Occipital lobe (tissue), 2 donors: Measurements from ENCODE around the gene PLCG2. TPM values are rescaled to one million over a fixed set of nuclear protein-coding genes. Genes with fewer than 3 reads are reported as not detected.
"Not testable (repeated sequence)": the region's sequence is repeated elsewhere in the genome, so short reads cannot be mapped to it uniquely, and the experiment has no call there.

Experiments
- DNase-seq: peaks from one replicate; lab custom pipeline; 2025; lab: John Stamatoyannopoulos, UW
- total RNA-seq: library from RNA; depleted of rRNA; stranded (reverse); fragments of >200 nt; gene quantifications from one replicate; pipeline ENCODE4 v1.2.3, GENCODE V29; 2014

Gene PLCG2
- total RNA-seq, 1 donor from 2014 or later: 1.6 TPM

DNA sequence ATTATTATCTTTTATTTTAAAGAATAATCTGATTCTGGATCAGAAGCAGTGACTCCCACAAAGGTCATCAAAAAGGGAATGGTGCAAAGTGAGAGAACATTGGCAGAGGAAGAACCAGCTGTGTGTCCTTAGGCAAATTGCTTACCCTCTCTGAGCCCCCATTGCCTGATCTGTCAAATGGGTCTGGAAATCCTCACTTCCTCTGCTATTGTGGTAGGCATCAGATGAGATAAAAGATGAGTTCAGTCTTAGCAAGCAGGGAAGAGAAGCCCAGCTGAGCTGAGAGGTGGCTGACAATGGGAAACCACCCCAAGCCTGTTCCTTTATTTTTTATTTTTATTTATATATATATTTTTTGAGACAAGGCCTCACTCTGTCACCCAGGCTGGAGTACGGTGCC lies 24.2 kb upstream of the PLCG2 start:
- no peak for DNase-seq

DNA sequence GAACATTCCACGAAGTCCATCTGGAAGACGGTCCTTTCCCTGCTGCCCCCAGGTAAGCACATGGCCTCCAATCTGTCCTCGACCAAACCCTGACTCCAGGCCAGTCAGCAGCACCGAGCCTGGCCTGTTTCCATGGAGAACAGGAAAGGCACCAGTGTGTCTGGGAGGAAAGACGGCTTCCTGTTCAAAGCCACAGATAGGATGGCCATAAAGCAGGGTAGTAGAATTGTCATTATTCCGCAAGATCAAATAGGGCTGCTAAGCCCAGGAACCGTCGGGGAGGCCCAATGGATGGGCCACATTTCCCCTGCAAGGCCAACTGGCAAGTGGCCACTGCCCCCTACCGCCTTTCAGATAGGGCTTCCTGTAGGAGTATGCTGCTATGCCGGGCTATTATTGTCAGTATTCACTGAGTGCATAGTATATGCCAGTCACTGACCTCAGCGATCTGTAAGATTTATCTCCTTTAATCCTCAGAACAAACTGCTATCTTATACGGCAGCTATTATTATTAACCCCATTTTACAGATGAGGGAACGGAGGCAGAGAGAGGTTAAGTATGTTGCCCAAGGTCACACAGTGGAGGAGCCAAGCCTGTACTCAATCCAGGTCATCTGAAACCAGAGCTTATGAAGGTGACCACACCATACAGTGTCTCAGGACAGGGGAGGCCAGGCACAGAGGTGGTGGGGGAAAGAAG lies 23.0 kb upstream of the PLCG2 start:
- DNase-seq: no peak

DNA sequence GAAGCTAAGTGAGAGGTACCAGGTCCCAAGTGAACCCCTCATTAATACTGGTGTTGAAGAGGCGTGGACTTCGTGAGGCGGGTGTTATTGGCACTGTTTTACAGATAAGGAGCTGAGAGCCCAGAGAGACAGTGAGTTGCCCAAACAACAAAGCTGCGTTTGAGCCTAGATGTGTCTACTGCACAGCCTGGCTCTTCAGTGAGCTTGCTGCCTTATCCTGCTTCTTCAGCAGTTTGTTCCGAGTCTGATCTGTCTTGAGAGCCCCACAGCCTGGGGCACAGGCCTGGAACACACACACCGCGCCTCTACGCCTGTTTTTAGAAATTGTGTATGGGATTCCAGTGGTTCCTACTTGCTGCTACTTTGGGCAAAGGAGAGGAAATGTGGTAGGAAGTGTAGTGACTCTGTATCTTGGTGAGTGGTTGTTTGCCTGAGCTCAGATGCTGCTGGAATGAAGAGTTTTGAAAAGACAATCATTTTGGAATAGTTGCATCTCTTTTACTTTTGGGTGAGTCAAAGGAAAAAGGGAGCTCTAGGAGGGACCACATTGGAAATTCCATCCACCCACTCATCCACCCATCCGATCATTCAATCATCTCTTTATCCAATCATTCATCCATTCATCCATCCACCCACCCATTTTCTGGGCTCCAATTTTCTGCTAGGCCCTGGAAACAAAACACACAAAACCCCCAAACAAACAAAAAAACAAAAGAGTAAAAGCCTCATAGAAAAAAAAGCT lies 22.3 kb upstream of the PLCG2 start:
- no peak for DNase-seq

DNA sequence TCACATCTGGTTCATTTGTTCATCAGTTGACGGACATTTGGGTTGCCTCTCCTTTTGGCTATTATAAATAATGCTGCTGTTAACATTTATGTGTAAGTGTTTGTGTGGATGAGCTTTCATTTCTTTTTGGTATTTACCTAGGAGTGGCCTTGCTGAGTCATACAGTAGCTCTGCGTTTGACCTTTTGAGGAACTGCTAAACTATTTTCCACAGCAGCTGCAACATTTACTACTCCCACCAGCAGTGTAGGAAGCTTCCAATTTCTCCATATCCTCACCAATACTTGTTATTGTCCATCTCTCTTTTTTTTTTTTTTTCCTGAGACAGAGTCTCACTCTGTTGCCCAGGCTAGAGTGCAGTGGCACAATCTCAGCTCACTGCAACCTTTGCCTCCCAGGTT lies 20.7 kb upstream of the PLCG2 start:
- no peak for DNase-seq

DNA sequence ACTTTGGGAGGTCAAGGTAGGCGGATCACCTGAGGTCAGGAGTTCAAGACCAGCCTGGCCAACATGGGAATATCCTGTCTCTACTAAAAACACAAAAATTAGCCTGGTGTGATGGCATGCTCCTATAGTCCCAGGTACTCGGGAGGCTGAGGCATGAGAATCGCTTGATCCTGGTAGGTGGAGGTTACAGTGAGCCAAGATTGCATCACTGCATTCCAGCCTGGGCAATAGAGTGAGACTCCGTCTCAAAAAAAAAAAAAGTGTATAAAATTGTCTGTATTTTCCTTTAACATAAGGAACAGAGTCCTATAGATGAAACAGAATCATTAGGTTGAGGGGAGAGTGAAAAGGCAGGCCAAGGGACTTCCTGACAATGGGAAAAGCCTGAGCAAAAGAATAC lies 16.8 kb upstream of the PLCG2 start:
- not testable (repeated sequence) for DNase-seq

DNA sequence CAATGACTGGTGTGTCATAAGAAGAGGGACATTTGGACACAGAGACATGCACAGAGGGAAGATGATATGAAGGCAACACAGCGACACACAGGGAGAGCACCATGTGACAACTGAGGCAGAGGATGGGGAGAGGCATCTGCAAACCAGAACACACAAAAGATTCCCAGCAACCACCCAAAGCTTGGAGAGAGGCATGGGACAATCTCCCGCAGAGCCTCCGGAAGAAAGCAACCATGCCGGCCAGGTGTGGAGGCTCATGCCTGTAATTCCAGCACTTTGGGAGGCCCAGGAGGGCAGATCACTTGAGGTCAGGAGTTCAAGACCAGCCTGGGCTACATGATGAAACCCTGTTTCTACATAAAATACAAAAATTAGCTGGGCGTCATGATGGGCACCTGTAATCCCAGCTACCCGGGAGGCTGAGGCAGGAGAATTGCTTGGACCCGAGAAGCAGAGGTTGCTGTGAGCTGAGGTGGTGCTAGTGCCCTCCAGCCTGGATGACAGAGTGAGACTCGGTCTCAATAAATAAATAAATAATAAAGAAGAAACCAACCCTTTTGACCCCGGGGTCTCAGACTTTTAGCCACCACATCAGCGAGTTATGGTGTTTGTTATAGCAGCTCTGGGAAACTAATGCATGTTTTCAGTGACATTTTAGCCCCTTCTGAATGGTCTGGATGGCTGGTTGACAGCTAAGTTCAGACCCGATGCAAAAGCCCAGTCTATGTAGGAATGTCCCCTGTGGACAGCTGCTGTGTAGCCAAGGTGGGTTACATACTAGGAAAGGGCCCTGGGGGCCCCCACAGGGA lies 13.8 kb upstream of the PLCG2 start:
- DNase-seq: no peak

DNA sequence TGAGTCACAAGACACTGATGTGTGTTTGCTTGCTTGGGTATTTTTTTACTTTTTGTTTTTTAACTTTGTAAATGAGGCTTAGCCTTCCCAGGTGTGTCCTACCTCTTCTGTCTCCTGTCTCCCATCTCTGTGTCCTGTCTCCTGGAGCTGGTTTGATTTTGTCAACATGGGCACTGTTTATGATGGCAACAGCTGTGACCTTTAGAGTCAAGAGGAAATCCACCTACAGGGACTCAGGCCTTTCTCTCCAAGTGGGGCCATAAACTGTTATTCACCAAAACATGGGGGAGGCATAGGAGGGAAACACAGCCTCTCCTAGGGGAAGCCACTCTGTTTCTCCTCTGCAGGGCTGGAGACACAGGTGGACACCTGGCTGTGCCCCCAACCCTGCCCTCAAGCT lies 13.1 kb upstream of the PLCG2 start:
- DNase-seq: no peak

DNA sequence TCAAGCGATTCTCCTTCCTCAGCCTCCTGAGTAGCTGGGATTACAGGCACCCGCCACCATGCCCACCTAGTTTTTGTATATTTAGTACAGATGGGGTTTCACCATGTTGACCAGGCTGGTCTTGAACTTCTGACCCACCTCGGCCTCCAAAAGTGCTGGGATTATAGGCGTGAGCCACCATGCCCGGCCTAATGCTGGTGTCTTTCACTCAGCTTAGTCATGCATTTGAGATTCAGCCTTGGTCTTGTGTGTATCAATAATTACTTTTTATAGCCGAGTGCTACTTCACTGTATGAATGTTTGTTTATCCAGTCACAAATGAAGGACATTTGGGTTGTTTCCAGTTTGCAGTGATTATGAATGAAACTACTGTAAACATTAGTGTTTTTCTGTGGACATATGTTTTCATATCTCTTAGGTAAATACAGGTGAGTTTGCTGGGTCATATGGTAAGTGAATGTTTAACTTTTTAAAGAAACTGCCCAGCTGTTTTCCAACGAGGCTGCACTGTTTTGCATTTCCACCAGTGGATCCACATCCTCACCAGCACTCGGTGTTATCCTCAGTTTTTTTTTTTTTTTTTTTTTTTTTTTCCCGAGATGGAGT lies 11.0 kb upstream of the PLCG2 start:
- DNase-seq: no peak

DNA sequence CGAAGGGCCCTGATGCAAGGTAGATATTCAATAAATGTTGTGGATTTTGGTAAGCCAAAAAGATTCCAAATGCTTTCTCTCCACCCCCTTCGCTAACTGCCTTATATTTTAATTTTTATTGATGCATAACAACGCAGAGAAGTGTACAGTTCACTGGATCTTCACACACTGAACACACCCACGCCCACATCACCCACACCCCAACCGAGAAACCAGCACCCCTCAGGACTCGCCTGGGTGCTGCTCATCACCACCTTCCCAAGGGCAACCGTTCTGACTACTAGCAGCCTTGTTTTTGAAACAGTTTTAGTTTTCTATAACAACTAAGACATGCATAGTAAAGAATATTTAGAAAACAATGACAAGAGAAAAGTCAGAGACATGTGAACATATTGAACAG lies 9.1 kb upstream of the PLCG2 start:
- DNase-seq: no peak

DNA sequence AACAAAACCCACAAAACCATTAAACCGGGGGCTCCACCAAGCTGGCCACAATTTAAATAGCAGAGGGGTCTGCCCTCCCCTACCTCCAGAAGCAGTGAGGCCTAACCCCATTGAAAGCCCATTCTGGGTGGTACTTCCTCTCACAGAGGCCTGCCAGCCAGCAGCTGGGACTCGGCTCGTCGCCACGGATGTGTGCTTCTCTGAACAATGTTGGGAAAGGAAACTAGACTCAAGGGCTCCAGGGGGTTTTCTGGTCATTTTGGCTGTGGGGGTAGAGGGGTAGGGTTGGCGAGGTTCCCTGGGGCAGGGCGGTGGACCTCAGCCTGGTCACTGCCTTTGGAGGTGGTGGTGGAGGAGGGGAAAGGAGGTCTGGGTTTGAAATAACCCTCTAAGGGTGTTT lies 4.7 kb upstream of the PLCG2 start:
- DNase-seq: no peak

DNA sequence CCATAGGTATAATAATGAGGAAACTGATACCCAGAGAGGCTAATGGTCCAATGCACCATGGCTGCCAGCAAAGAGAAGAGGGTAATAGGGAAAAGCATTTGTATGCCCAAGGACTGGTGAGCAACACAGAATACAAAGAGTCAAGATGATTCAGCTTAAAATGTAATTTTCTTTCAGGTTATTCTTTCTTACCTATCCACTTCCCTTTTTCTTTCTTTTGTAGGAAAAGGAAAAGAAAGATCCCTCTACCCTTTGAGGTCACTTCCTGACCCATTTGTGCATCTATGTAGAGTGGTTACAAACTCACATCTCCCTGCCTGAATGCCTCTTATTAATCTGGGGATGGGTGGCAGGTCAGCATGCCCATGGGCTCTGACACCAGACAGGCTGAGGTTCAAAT lies 3.5 kb upstream of the PLCG2 start:
- DNase-seq: no peak

DNA sequence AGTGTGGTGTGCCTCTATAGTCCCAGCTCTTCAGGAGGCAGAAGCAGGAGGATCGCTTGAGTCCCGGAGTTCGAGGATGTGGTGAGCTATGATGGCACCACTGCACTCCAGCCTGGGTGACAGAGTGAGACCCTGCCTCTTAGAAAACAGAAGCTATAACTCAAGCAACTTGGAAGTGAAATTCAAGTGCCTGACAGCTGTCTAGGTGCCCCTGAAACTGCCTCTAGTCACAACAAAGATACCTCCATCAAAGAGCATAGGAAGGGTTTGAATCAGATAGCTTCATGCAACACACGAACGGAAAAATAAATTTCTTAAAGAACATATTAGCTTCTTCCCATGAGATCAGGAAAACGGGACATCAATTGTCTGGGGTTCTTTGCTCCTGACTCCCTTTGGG lies 860 bp upstream of the PLCG2 start:
- no peak for DNase-seq

DNA sequence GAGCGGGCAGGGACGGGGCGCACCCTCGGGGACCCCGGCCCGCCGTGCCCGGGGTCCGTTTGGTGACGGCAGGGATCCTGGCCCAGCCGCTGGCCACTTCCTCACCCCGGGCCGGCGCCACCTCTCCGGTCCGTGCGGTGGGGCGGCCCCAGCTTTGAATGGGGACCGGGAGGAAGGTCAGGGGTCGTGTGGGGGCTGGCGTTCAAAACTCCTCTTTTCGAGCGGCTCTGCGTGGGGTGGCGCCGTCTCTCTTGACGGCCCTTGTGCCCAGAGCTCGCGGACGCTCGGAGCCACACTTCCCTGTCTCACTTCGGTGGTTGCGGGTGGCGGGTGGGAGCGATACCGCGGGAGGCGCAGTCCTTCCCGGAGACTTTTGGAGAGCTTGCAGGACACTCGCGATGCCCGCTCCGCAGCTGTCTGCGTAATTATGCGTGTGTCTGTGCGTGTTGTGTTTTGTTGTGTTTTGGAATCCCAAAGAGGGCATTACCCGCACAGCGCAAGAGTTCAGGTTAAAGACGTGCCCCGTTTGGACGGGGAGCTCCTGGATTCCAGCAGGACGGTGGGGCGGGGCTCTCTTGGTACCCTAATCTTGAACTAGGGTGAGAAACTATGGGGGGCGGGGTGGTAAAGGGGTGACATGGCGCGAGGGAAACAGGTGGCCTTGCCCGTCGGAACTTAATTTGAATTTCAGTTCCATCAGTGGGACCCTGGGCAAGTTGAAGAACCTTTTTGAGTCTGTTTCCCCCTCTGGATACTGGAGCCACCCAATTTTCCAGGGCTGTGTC lies 637 bp downstream of the PLCG2 start:
- DNase-seq: no peak

DNA sequence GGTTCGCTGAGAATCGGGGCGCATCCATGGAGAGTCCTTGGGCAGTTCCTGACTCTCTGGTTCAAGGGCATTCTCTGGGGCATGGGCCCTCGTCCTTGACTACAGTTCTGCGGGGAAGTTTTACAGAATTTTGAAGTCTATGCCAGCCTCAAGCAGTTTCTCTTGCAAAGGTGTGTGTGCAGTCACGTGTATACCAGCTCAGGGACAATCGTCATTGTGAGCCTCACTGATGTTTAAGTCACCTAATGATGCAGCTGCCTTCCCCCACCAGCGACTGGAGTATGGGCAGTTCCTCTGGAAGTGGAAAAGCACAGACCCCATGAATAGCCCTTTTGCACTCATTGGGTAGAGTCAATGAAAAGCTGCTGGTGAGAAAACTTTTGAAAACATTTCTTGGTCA lies 1.3 kb downstream of the PLCG2 start:
- no peak for DNase-seq

DNA sequence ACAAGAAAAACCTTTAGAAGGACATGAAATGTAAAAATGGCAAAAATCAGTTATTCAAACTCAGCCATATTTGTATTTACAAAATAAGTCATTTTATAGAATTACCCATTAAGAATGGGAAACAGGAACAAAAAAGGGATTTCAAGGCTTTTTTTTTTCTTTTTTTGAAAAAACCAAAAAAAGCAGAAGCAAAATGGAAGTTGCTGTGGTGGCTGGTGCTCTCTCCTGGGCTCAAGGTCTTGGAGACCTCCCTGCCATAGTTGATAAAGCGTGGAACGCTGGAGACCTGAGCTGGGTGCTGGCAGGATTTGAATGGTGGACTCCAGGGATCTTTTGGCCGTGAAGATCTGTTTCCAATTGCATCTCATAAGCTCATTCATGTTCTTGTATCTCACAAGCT lies 3.1 kb downstream of the PLCG2 start:
- no peak for DNase-seq

DNA sequence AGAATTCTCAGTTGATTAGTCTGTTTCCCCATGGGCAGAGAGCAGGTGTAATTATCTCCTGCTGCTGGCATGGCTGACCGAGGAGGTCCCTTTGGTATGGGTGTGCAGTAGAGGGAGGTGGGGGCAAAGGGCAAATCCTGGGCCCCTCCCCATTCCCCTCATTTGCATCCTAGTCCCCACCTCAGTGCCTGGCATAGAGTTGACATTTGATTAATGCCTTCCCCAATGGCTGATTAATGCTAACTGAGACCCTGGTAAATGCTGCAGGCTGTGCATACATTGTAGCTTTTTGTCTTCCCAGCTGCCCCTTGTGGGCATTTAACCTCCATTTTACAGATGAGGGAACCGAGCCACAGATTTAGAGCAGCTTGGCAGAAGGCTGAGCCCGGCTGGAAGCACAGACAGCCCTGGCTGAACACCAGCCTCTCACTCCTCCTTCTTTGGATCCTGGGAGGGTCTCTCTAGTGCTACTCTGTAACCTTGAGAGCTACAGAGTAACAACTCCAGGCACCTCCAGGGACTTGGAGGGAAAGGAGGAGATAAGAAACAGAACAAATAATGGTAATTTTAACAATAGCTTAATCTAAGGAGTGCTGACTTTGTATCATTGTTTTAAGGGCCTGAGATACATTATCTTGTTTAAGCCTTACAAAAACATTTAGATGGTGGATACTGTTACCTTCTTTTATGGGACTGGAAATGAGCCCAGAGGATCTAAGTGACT lies 5.1 kb downstream of the PLCG2 start:
- DNase-seq: no peak

DNA sequence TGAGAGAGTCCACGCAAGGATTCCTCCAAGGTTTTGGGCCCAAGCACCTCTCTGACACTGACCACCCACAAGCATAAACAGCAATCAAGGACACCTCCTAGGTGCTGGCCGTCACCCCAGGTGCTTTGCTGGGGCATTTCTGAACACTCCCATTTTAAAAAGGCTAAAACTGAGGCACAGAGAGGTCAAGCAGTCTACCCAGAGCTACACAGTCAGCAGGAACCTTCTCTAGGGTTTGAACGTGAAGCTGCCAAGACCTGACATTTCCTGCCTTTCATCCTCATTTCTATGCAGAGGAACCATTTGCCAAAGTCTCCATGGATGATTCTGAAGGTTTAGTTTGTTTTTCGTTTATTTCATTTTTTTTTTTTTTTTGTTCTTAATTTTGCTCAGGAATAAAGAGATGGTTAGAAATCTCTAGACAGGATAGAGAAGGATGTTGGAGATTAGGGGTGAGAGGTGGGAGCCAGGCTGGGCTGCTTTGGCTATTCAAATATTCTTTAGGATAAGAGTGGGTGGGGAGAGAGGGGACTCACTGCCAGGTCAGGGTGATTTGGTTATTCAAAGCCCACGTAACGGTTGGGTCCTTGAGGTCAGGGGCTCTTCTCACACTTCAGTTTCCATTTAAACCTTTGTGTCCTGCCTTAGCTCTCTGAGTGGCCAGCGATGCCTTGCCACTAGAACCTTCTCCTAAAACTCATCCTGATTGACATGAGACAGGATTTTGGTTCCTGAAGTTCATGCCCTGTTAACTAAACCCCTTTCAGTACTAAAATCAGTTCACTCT lies 6.2 kb downstream of the PLCG2 start:
- DNase-seq: no peak

DNA sequence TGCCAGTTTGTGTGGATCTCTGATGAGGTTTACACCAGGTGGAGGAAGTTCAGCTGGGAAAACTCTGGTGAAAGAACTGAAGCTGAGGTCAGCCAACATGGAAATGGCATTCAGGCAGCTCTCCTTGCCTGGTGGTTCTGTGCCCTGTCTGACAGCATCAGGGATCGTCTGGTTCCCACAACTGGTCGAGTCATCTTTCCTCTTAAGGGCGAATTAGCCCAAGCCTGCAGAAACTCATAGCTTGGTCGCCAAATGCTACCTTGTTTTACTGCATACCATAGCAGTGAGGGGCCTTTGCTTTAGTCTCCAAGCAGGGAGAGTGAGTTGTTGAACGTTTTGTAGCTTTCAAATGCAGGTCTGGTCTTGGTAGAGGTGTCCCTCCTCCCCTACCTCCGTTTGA lies 7.2 kb downstream of the PLCG2 start:
- DNase-seq: no peak

DNA sequence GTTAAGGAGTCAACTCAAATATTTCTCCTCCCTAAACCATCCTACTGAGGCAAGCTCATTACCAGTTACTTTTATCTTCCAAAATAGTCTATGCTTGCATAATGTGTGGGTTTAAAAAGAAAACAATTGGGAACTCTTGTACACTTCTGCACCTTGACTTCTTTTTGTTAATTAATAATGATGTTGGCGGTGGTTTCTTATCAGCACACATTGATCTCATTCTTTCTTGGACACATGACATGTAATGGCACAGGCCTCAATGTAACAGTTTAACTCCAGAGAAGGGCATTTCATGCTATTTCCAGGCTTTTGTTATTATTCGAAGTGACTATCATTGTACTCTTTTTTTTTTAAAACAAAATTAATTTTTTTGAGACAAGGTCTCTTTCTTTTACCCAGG lies 7.8 kb downstream of the PLCG2 start:
- DNase-seq: no peak

DNA sequence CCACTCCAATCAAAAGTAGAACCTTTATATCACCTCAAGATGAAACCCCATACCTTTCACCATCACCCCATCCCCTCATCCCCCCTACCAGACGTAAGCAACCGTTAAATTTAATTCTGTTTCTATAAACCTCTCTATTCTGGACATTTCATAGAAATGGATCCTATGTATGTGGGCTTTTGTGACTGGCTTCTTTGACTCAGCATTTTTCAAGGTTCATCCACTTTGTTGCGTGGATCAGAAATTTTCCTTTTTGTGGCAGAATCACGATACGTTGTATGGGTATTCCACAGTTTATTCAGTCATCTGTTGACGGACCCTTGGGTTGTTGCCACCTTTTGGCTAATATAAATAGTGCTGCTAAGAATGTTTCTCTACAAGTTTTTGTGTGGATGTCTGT lies 8.6 kb downstream of the PLCG2 start:
- no peak for DNase-seq
